Immature natural killer cell (primary cell): ENCODE results near the gene FHIT. TPM values are rescaled to one million over a fixed set of nuclear protein-coding genes. Genes with fewer than 3 reads are reported as not detected.

Source experiments
- DNase-seq, 3 donors: peaks; one replicate each; pipeline ENCODE4 v3.0.0; 2022; ENCODE audit warnings: mixed read lengths in 1 of 3
- H3K27ac Mint-ChIP-seq, 6 donors: one replicate each; pipeline ENCODE4 v1.8.0; 2020; ENCODE audit warnings: mixed read lengths in 6 of 6, mild to moderate bottlenecking in 5 of 6, inconsistent platforms in 4 of 6, moderate library complexity in 3 of 6
- H3K27me3 Mint-ChIP-seq, 3 donors: one replicate each; pipeline ENCODE4 v1.8.0; 2020 to 2021; ENCODE audit warnings: low read depth in 3 of 3, mild to moderate bottlenecking in 3 of 3, mixed read lengths in 3 of 3, moderate library complexity in 3 of 3, inconsistent platforms in 1 of 3
- H3K36me3 Mint-ChIP-seq, 3 donors: one replicate each; pipeline ENCODE4 v1.8.0; 2020; ENCODE audit warnings: mixed read lengths in 3 of 3, inconsistent platforms in 2 of 3, mild to moderate bottlenecking in 2 of 3
- H3K4me1 Mint-ChIP-seq, 2 donors: one replicate each; pipeline ENCODE4 v1.8.0; 2020; ENCODE audit warnings: inconsistent platforms in 2 of 2, mild to moderate bottlenecking in 2 of 2, mixed read lengths in 2 of 2, moderate library complexity in 1 of 2
- H3K4me3 Mint-ChIP-seq, 5 donors: one replicate each; pipeline ENCODE4 v1.8.0; 2020; ENCODE audit warnings: mild to moderate bottlenecking in 5 of 5, mixed read lengths in 5 of 5, inconsistent platforms in 3 of 5, moderate library complexity in 3 of 5
- H3K9me3 Mint-ChIP-seq, 6 donors: one replicate each; pipeline ENCODE4 v1.8.0; 2020; ENCODE audit warnings: mild to moderate bottlenecking in 6 of 6, mixed read lengths in 6 of 6, inconsistent platforms in 4 of 6, moderate library complexity in 3 of 6
- polyA plus RNA-seq, 3 donors: library from polyadenylated mRNA; unstranded; fragments of 300-500 nt; fragmentation: Illumina TruSeq; gene quantifications; one replicate each; pipeline ENCODE4 v1.2.3, GENCODE V29; 2021

Gene FHIT
- polyA plus RNA-seq, 3 donors from 2014 or later, result 2.5 to 8.8 (median 3.9) TPM

DNA sequence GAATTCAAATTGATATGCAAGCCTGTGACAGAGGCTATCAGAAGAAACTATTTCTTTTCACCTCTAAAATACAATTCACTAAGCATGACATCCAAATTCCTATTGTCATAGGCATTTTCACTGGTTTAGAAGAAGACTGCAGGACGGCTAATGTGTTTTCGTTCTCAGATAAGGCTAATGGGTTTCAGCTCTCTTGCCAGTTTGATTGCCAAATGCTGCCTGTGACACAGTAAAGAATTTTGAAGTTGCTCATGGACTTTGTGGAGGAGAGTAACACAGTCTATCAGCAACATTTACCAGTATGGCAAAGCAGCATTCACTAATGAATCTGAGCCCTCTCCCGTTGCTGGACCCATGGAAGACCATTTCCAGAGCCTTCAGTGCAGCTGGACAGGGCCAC, 948.1 kb downstream of the FHIT start:
- no peak overlapping the region for H3K4me3 Mint-ChIP-seq
- no peak for DNase-seq
- H3K36me3 Mint-ChIP-seq, result no peaks in the 10 kb centered on the region
- H3K9me3 Mint-ChIP-seq, result no peaks in the 10 kb centered on the region
- no peak overlapping the region for H3K27ac Mint-ChIP-seq
- H3K27me3 Mint-ChIP-seq, result peaks cover 3 to 12% (median 4%) of the 10 kb centered on the region in 3 donors
- H3K4me1 Mint-ChIP-seq, result no peaks in the 10 kb centered on the region

DNA sequence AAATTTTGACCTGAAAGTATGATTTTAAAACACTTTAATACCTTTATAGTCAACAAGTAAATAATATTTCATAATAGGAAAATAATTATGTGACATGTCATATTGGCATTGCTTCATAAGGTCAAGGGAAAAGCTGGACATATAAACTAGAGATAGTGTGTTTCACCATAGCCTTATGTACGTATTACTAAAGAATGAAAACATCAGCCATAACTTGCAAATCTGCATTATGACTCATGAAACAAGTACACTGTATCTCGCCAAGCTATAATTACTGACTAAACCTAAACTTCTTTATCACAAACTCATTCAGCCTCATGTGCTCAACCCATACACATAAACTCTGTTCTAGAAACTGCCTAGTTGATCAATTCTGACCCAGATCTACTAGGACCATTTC, 950.1 kb downstream of the FHIT start:
- Mint-ChIP-seq H3K4me1 (no peaks in the 10 kb centered on the region), H3K9me3 (no peaks in the 10 kb centered on the region), H3K27me3 (peaks cover 4 to 5% (median 4%) of the 10 kb centered on the region in 3 donors), H3K36me3 (no peaks in the 10 kb centered on the region), H3K27ac (no peak overlapping the region), H3K4me3 (no peak overlapping the region)
- DNase-seq, result no peak

DNA sequence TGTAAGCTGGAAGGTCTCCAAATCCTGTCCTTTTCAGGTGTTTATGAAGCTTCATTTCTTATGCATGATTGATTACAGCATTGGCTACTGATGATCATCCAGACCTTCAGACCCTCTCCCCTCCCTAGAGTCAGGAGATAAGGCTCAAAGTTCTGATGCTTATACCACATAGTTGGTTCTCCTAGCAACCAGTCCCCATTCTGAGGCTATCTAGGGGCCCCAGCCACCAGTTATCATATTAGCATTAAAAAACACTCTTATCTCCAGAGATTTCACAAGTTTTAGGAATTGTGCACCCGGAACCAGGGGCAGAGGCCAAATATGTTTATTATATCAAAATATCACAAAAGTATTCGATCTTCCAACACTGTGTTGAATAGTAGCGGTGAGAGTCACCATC, 953.1 kb downstream of the FHIT start:
- H3K9me3 Mint-ChIP-seq, result peaks cover 0 to 2% (median 0%) of the 10 kb centered on the region in 6 donors
- no peaks in the 10 kb centered on the region for H3K36me3 Mint-ChIP-seq
- H3K27me3 Mint-ChIP-seq, result peaks cover 2 to 4% (median 3%) of the 10 kb centered on the region in 3 donors
- no peaks in the 10 kb centered on the region for H3K4me1 Mint-ChIP-seq
- H3K27ac Mint-ChIP-seq, result no peak overlapping the region
- H3K4me3 Mint-ChIP-seq, result no peak overlapping the region
- DNase-seq, result no peak

DNA sequence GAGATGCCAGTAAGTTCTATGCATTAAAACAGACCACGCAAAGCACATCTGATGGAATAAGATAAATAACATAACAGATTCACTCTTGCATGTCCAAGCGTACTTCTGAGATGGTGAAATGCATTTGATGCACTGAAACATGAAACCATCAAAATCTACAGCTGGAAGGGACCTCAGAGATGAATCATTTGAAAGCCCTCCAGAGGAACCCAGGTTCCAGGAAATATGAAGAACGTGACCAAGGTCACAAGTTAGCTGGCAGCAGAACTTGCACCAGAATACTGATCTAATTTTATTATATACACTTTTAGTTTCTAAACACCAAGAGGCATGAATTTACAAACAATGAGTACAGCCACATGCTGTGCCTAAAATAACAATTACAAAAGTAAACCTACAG, 957.1 kb downstream of the FHIT start:
- no peaks in the 10 kb centered on the region for H3K36me3 Mint-ChIP-seq
- H3K4me3 Mint-ChIP-seq, result no peak overlapping the region
- no peak overlapping the region for H3K27ac Mint-ChIP-seq
- peaks cover 0 to 5% (median 0%) of the 10 kb centered on the region in 6 donors for H3K9me3 Mint-ChIP-seq
- H3K27me3 Mint-ChIP-seq, result peaks cover 0 to 4% (median 0%) of the 10 kb centered on the region in 3 donors
- H3K4me1 Mint-ChIP-seq, result peaks cover 3 to 9% of the 10 kb centered on the region in 2 donors
- no peak for DNase-seq

DNA sequence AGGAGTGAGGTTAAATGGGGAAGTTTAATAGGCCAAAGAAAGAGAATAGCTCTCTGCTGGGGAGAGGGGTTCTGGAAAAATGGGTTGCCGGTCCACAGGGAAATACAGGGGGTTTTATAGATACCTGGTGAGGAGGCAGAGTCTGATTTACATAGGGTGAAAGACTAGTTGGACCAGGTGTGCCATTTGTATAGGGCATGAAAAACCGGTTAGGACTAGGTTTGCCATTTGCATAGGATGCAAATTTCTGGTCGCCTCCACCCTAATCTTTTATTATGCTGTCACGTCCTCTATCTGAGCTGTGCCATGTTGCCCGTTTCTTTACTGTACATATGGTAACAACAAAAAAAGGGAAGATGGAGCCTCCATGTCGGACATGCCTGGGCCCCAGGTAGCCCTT, 960.1 kb downstream of the FHIT start:
- Mint-ChIP-seq H3K9me3 (peaks cover 0 to 5% (median 0%) of the 10 kb centered on the region in 6 donors), H3K27me3 (peaks cover 0 to 2% (median 0%) of the 10 kb centered on the region in 3 donors), H3K36me3 (no peaks in the 10 kb centered on the region), H3K4me1 (peaks cover 3 to 9% of the 10 kb centered on the region in 2 donors), H3K4me3 (no peak overlapping the region), H3K27ac (no peak overlapping the region)
- no peak for DNase-seq

DNA sequence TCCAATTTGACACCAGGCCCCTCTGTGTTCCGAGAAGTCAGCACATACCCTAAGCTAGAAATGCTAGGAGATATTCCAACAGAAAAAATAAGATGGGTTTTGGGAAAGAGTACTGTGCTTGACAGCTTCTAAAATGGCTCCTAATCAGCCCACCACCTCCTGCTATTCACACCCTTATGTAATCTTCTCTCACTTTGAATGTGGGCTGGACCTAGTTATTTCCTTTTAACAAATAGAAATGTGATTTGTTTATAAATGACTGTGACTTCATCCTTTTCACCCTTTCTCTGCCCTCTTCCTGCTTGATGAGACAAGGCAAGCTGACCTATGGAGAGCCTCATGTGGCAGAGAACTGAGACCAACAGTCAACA, 961.1 kb downstream of the FHIT start:
- Mint-ChIP-seq H3K9me3 (peaks cover 0 to 5% (median 0%) of the 10 kb centered on the region in 6 donors), H3K4me3 (no peak overlapping the region), H3K36me3 (no peaks in the 10 kb centered on the region), H3K27ac (no peak overlapping the region), H3K4me1 (peaks cover 3 to 9% of the 10 kb centered on the region in 2 donors), H3K27me3 (peaks cover 0 to 2% (median 0%) of the 10 kb centered on the region in 3 donors)
- DNase-seq, result no peak

DNA sequence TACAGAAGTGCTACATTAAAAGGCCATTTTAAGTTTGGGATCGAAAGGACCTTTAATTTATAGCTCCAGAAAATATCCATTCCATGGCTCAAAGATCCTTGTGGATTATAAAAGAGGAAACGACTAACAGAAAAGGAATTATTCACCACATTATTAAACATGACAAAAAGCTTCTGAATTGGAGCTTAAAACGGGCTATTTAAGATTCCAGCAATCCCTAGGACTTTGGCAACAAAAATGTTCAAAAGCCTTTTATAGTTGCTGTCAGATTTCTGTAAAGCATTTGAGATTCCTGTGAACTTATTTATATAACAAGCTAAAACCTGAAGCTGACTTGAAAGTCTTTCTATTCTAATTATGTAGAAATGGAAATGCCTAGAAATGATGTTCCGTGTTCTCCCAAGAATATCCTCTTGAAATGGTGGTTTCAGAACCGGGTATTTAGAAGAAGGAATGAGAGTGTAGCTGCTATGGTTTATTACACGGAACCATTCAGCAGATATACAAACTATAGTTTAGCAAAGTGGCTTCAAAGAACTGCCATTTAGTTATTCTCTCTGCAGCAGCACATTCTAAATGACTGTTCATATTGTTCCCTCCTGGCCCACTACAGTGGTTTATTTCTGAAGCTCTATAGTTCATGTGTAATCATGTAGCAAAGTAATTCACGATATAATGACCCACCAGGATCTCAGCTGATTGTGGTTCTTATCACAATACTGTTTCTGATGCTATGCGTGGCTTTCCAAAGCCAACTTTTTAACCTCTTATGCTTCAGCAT, 961.7 kb downstream of the FHIT start:
- peaks cover 3 to 9% of the 10 kb centered on the region in 2 donors for H3K4me1 Mint-ChIP-seq

DNA sequence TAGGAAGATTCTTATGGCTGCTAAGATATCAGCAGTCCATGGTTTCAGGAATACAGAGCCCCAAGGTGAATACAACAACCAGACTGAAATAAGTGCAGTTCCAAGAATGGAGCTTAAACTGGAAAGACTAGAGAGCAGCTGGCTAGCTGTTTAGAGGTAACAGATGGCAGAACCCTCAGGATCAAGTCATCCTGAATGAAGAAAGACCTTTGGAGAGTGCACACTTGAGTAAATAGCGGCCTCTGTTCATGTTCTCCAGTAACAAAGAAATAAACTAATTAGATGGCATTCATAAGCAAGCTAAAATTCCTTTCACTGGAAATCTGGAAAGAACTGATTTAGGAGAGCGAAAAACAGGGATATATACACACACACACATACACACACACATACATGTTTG, 968.4 kb downstream of the FHIT start:
- Mint-ChIP-seq H3K27me3 (no peaks in the 10 kb centered on the region), H3K27ac (no peak overlapping the region), H3K4me1 (no peaks in the 10 kb centered on the region), H3K9me3 (no peaks in the 10 kb centered on the region), H3K36me3 (no peaks in the 10 kb centered on the region), H3K4me3 (no peak overlapping the region)
- DNase-seq, result no peak

More for the DNA sequence above, 961.7 kb downstream of the FHIT start:
- Mint-ChIP-seq H3K36me3 (no peaks in the 10 kb centered on the region), H3K4me3 (no peak overlapping the region), H3K27ac (no peak overlapping the region), H3K27me3 (peaks cover 0 to 2% (median 0%) of the 10 kb centered on the region in 3 donors), H3K9me3 (peaks cover 0 to 3% (median 0%) of the 10 kb centered on the region in 6 donors)
- no peak for DNase-seq

DNA sequence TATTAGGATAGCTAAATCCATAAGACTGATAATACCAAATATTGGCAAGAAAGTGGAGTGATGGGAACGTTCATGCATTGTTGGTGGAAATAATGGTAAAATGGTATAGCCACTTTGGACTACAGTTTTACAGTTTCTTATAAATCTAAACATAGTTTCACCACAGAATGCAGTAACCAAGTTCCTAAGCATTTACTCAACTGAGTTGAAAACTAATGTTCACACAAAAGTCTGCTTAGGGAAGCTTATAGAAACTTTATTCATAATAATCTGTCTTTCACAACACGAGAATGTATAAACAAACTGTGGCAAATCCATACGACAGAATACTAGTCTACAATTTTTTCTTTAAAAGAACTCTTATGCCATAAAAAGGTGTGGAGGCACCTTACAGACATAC, 969.3 kb downstream of the FHIT start:
- no peaks in the 10 kb centered on the region for H3K4me1 Mint-ChIP-seq

DNA sequence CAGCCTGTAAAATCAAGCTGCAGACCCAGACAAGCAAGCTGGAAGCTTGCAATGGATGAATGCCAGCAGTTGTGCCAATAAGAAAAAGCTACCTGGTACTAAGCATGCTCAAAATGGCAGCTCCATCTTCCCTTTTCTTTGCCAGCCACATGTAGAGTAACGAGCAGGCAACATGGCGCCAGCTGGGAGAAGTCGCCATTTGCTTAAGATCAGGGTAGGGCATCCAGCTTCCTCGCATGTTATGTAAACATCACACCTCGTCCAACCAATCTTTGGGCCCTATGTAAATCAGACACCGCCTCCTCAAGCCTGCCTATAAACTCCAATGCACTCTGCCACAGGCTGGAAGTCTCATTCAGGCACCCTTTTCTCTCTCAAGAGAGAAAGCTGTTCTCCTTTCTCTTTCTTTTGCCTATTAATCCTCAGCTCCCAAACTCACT, 973.9 kb downstream of the FHIT start:
- no peak overlapping the region for H3K4me3 Mint-ChIP-seq
- H3K27ac Mint-ChIP-seq, result no peak overlapping the region
- no peaks in the 10 kb centered on the region for H3K4me1 Mint-ChIP-seq
- no peak for DNase-seq
- peaks cover 0 to 1% (median 0%) of the 10 kb centered on the region in 6 donors for H3K9me3 Mint-ChIP-seq
- H3K27me3 Mint-ChIP-seq, result peaks cover 1 to 3% (median 1%) of the 10 kb centered on the region in 3 donors
- peaks cover 3 to 4% (median 4%) of the 10 kb centered on the region in 3 donors for H3K36me3 Mint-ChIP-seq

More for the DNA sequence above, 969.3 kb downstream of the FHIT start:
- no peak overlapping the region for H3K4me3 Mint-ChIP-seq
- no peaks in the 10 kb centered on the region for H3K9me3 Mint-ChIP-seq
- no peak for DNase-seq
- no peaks in the 10 kb centered on the region for H3K36me3 Mint-ChIP-seq
- no peaks in the 10 kb centered on the region for H3K27me3 Mint-ChIP-seq
- H3K27ac Mint-ChIP-seq, result no peak overlapping the region

DNA sequence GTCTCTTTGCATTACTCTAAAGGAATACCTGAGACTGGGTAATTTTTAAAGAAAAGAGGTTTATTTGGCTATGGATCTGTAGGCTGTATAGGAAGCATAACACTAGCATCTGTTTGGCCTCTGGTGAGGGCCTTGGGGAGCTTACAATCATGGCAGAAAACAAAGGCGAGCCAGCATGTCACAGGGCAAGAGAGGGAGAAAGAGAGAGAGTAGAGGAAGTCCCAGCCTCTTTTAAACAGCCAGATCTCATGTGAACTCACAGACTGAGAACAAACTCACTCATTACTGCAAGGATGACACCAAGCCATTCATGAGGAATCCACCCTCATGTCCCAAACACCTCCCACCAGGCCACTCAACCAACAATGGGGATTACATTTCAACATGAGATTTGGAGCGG, 974.6 kb downstream of the FHIT start:
- H3K9me3 Mint-ChIP-seq, result peaks cover 0 to 1% (median 0%) of the 10 kb centered on the region in 6 donors
- H3K27ac Mint-ChIP-seq, result no peak overlapping the region
- H3K27me3 Mint-ChIP-seq, result peaks cover 1 to 3% (median 1%) of the 10 kb centered on the region in 3 donors
- H3K4me1 Mint-ChIP-seq, result no peaks in the 10 kb centered on the region
- H3K36me3 Mint-ChIP-seq, result peaks cover 3 to 4% (median 4%) of the 10 kb centered on the region in 3 donors
- DNase-seq, result no peak
- no peak overlapping the region for H3K4me3 Mint-ChIP-seq

DNA sequence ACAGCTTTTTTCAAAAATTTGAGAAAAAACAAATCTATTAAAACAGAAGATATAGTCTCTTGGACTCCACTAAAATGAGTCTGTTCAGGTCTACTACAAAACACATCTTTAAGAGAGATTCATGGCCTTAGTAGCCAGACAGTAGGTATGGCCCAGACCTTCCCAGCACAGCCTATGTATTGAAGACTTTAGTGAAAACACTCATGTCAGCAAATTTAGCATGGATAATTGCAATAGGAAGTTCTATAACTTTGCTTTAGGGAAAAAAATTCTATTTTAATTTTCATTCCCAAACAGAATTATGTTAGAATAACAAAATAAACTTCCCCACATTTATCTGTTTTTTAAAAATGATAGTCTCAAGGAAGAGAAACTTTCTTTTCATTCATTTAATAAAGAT, 976.6 kb downstream of the FHIT start:
- Mint-ChIP-seq H3K27ac (no peak overlapping the region), H3K27me3 (peaks cover 1 to 3% (median 1%) of the 10 kb centered on the region in 3 donors), H3K4me3 (no peak overlapping the region), H3K36me3 (peaks cover 3 to 4% (median 4%) of the 10 kb centered on the region in 3 donors), H3K9me3 (peaks cover 0 to 1% (median 0%) of the 10 kb centered on the region in 6 donors), H3K4me1 (no peaks in the 10 kb centered on the region)
- DNase-seq, result no peak

DNA sequence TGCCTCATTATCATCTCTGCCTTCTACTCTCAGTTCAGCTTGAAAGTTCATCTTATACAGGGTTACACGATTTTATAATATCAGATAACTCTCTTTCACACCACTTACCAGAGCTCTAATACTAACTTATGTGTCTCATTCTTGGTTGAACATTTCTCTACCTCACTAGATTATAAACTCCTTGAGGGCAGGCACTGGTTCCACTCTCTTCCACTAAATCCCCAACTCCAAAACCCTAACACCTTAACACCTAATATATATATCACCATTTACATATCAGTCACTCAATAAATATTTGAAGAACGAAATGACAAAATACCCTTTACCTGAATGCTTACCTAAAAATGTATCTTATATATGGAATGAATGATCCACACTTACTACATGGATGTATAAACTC, 977.2 kb downstream of the FHIT start:
- no peak overlapping the region for H3K4me3 Mint-ChIP-seq
- H3K9me3 Mint-ChIP-seq, result peaks cover 0 to 1% (median 0%) of the 10 kb centered on the region in 6 donors
- H3K27me3 Mint-ChIP-seq, result peaks cover 1 to 3% (median 1%) of the 10 kb centered on the region in 3 donors

DNA sequence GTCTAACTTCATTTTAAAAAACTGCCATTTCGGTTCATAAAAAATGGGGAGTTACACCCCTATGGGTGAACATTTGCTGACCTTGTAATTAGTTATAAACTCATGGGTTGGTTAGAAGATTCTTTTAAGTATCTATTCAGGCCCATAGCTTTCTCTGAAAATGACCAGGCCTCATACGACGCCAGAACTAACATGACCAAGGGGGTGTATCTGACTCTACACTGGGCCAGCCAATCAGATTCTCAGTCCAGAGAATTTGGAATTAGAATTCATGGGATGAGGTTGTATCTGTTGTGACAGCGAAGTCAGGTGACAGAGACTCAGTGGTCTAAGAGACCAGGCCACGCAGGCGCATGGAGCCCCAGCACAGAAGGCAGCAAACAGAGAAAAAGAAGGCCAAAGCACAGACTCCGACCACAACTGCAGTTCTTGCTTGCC, 981.4 kb downstream of the FHIT start:
- DNase-seq, result no peak
- Mint-ChIP-seq H3K4me3 (no peak overlapping the region), H3K27me3 (peaks cover 0 to 2% (median 0%) of the 10 kb centered on the region in 3 donors), H3K36me3 (peaks cover 0 to 3% (median 0%) of the 10 kb centered on the region in 3 donors), H3K9me3 (peaks cover 0 to 1% (median 0%) of the 10 kb centered on the region in 6 donors), H3K4me1 (no peaks in the 10 kb centered on the region), H3K27ac (no peak overlapping the region)

More for the DNA sequence above, 977.2 kb downstream of the FHIT start:
- DNase-seq, result no peak
- Mint-ChIP-seq H3K27ac (no peak overlapping the region), H3K36me3 (peaks cover 3 to 4% (median 4%) of the 10 kb centered on the region in 3 donors), H3K4me1 (no peaks in the 10 kb centered on the region)
